GM21360 (cell line): ENCODE data around the gene EFHD2.
"Not testable (repeated sequence)": the region's sequence is repeated elsewhere in the genome, so short reads cannot be mapped to it uniquely, and the experiment has no call there.

Experiments used
- ATAC-seq: cut with Tn5 transposase; IDR thresholded peaks from one replicate; pipeline ENCODE4 v1.9.1; 2021; ENCODE audit warnings: mild to moderate bottlenecking, moderate library complexity; ENCODE audit not compliant: unreplicated experiment

Gene EFHD2

DNA sequence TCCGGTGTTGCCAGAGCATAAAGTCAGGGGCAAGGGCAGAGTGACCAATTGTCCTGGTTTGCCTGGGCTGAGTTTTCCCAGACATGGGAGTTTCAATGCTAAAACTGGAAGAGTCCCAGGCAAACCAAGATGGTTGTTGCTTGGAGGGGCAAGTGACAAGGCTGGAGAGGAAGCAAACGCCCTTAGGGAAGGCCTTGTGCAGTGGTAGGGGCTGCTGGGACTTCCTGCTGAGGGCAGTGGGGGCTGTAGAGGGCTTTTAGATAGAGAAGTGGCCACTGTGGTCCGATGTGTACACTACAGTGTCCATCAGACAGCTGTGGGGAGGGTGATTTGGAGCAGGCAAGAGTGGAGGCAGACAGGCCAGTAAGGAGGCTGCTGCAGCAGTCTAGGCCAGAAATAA, 39.9 kb downstream of the EFHD2 start:
- ATAC-seq = no peak

DNA sequence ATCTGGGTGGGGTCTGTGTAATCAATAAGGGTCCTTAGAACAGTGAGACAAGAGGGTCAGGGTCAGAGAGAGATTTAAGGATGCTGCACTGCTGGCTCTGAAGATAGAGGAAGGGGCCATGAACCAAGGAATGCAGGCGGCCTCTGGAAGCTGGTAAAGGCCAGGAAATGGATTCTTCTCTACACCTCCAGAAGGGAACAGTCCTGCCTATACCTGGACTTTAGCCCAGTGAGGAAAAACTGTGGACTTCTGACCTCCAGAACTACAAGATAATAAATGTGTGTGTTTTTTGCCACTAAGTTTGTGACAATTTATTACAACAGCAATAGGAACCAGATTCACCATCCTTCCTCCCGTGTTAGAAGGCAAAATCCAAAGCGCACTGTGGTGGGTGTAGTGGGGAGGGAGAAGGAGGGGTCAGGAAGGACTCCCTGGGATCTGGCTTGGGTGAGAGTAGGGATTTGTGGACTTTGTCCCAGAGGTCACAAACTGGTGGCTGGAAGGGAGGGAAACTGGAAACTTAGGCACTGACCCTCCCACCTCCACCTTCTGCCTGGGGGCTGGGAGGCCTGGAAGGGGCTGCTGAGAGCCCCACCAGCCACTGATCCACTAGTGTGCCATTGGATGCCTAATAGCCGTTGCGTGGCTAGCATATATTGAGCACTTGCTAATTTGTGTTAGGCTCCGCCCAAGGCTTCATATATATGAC, 41.5 kb downstream of the EFHD2 start:
- ATAC-seq = no peak

GRCh38 chr1:15452216-15452615, 42.5 kb downstream of the EFHD2 start:
- no peak for ATAC-seq

DNA sequence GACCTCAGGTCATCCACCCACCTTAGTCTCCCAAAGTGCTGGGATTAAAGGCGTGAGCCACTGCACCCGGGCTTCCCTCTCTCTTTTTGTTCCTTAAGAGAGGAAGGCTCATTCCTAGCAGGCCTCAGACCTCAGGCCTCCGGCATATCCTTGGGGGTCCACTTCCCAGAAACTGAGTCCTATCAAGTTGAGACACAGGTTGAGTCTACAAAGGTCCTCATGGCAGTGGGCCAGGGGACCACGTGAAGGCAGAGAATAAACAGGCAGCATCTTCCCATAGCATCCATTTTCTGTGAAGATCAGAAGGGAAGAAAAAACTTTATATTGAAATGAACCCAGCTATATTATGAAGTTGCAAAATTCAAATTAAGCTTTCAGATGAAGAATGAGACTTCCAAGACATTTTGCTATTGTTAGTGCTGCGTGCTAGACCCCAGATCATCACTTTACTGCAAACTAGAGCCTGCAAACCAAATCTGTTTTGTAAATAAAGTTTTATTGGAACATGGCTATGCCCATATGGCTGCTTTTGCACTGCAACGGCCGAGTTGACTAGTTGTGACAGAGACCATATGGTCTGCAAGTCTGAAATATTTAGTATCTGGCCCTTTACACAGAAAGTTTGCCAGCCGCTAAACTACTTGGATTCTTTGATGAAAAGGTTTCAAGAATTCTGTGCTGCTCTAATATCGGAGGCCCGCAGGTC, 43.3 kb downstream of the EFHD2 start:
- no peak for ATAC-seq

GRCh38 chr1:15453734-15454133, 44.0 kb downstream of the EFHD2 start:
- ATAC-seq = no peak

- ATAC-seq = no peak
Observed at GRCh38 chr1:15454256-15454655, 44.6 kb downstream of the EFHD2 start.

- ATAC-seq = no peak
Observed at GRCh38 chr1:15455522-15455921, 45.8 kb downstream of the EFHD2 start.

DNA sequence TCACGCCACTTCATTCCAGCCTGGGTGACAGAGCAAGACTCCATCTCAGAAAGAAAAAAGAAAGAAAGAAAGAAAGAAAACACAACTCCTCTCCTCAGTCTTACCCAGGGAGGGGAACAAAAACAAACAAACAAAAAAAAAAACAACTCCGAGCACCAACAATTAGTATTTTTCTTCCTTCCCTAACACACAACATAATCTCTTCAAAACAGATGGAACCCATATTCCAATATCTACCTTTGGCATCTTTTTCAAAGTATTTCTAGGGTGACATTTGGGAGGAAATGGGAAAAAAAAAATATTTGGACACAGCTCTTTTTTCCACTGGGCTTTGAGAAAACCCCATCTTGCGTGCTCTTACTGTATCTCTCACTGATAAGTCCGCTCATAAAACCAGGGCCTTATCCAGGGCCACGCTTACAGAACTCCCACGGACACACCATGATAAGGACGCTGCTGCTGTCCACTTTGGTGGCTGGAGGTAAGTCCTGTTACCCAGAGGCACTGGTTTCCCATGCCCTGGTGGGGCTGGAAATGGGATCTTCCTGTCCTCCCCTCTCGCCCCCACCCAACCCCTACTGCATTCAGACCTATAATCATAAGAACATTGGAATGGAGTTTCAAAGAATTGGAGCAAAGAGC, 46.7 kb downstream of the EFHD2 start, which contains the start of gene CELA2A:
Gene CELA2A, plus strand, starts transcription at position 420 of the 642 bp plus-strand sequence. Its CDS starts 22 bp downstream, at position 442.
- no peak for ATAC-seq

GRCh38 chr1:15457585-15457984, 47.9 kb downstream of the EFHD2 start:
- ATAC-seq = no peak

DNA sequence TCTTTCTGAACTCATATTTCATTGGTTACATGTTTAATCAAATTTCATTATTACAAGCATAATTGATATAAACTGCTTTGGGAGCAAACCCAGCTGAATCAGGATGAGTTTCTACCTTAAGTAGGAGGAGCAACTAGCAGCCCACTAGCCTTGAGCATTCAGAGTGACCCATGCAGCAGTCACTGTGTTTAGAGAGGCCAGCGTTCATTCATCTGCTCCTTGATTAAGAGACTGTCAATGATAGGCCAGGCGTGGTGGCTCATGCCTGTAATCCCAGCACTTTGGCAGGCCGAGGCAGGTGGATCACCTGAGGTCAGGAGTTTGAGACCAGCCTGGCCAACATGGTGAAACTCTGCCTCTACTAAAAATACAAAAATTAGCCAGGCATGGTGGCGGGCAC, 48.7 kb downstream of the EFHD2 start:
- not testable (repeated sequence) for ATAC-seq

- ATAC-seq = no peak
Observed at GRCh38 chr1:15459771-15460707, 50.4 kb downstream of the EFHD2 start.

DNA sequence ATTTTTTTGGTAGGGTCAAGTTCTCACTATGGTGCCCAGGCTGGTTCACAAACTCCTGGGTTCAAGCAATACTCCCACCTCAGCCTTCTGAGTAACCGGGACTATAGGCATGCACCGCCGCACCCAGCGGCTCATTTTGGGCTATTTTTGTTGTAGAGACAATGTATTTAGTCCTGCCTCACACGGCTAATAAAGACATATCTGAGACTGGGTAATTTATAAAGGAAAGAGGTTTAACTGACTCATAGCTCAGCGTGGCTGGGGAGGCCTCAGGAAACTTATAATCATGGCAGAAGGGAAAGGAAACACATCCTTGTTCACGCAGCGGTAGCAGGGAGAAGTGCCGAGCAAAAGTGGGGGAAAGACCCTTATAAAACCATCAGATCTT, 51.0 kb downstream of the EFHD2 start:
- no peak for ATAC-seq

- not testable (repeated sequence) for ATAC-seq
Observed at GRCh38 chr1:15463064-15463800, 53.5 kb downstream of the EFHD2 start.

- ATAC-seq = not testable (repeated sequence)
Observed at GRCh38 chr1:15463926-15464322, 54.2 kb downstream of the EFHD2 start.

DNA sequence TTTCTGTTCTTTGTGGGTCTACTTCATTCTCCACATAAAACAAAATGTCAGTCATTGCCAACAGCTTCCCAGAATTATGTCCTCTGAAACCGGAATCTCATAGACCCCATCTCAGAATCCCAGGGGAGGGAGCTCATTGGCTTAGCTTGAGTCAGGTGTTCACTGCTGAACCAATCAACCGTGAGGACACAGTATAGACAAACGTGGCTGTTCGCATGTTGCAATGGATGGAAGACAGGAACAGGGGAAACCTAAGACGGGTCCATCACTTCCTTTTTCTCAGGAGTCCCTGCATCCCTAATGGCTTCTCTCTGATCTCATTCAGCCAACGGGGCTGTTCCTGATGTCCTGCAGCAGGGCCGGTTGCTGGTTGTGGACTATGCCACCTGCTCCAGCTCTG, 56.0 kb downstream of the EFHD2 start:
- ATAC-seq = no peak

- not testable (repeated sequence) for ATAC-seq
Observed at GRCh38 chr1:15466955-15467625, 57.4 kb downstream of the EFHD2 start.

- ATAC-seq = no peak
Observed at GRCh38 chr1:15468145-15468544, 58.5 kb downstream of the EFHD2 start.

DNA sequence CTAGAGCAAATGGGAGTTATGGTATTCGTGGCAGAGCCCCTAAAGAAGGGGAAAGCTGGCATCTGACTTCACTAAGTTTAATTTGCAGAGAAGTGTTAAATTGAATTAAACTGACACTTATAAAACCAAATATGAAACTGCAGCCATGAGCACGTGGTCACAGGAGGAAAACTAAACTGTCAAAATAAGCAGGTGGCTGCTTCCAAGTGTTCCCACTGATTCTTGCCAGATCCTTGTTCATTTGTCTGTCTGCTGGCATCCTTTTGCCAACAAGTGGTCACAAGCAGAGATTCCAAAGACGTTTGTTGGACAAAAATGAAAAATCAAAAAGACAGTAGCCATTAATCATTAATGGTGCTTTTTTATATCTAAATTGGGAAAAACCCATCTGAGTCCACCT, 59.7 kb downstream of the EFHD2 start:
- ATAC-seq = no peak

- not testable (repeated sequence) for ATAC-seq
Observed at GRCh38 chr1:15469821-15470448, 60.2 kb downstream of the EFHD2 start.
